Mucosa of descending colon (tissue), 3 donors: Measurements from ENCODE around the gene KEAP1. TPM values are rescaled to one million over a fixed set of nuclear protein-coding genes. Genes with fewer than 3 reads are reported as not detected.
A peak's percentile ranks its signal among the peaks of the same experiment; 100 is the strongest.
"Not testable (repeated sequence)": the region's sequence is repeated elsewhere in the genome, so short reads cannot be mapped to it uniquely, and the experiment has no call there.

Experiments
- ATAC-seq: fragments of 200-7000 bp; cut with Tn5 transposase; one replicate; pipeline ENCODE4 v1.9.1; 2020; ENCODE audit warnings: mild to moderate bottlenecking, moderate library complexity
- DNase-seq, 3 donors: peaks; one replicate each; pipeline ENCODE4 v3.0.0-alpha.2; 2020
- H3K36me3 ChIP-seq: fragments of 200-600 bp; one replicate; pipeline ENCODE4 v1.8.0; 2021; ENCODE audit warnings: low read depth, mild to moderate bottlenecking
- H3K4me1 ChIP-seq: fragments of 200-600 bp; one replicate; pipeline ENCODE4 v1.8.0; 2021; ENCODE audit warnings: low read depth, mild to moderate bottlenecking
- H3K4me3 ChIP-seq: fragments of 200-600 bp; one replicate; pipeline ENCODE4 v1.8.0; 2021; ENCODE audit warnings: mild to moderate bottlenecking
- H3K9me3 ChIP-seq: fragments of 200-600 bp; one replicate; pipeline ENCODE4 v1.8.0; 2021; ENCODE audit warnings: mild to moderate bottlenecking
- intact Hi-C, 2 donors: fragments of 100-400 bp; cut with DNase I in 1 of 2; cut with micrococcal nuclease in 1 of 2; formaldehyde crosslinking; loops; one replicate each; pipeline versions ENCODE4 v1.11.0 to v1.11.1; 2022; cut with DNase I, micrococcal nuclease
- total RNA-seq, 3 donors: library from RNA; stranded (reverse); fragmentation: NEBNext Ultra II Directional in 2 of 3; extraction: Animal tissue kit (Norgen Biotek cat#: 25700) in 2 of 3; gene quantifications; one replicate each; pipeline versions ENCODE4 v1.2.1 to v1.2.4, GENCODE V29; 2021 to 2023
- TF ChIP-seq, protein P1 (sequence below): fragments of 200-600 bp; IDR thresholded peaks from one replicate; pipeline ENCODE4 v1.8.0; 2022; ENCODE audit warnings: antibody characterized with exemption, mild to moderate bottlenecking
- donor health status: DM: no; HTN: no; CAD: no; lungs with moderate emphysema.
- donor health status: DM: no; HTN: no; CAD: no.
- donor health status: DM: no; HTN: yes; CAD: no.

Gene KEAP1
- total RNA-seq, 3 donors from 2014 or later, result 57.5 to 75.7 (median 61.0) TPM

DNA sequence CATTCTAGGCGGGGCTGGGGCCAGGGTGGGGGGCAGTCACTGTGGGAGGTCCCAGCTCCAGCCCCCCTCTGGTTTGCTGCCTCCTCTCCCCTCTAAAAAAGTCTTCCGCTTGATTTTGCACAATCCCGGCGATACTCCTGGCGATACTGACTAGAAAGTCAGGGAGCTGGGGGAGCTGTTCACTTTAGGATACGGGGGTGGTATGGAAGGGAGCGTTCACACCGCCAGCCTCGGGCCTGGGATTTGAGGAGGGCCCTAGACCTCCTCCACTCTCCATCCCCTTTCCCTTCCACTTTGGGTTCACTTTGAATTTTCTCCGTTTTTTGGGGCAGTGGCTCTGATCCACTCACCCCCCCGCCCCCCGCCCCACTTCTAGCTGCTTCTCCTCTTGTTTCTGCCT, 35.0 kb downstream of the KEAP1 start:
- intact Hi-C loops, result no loop called here
- DNase-seq (no peak), ATAC-seq (no peak)
- Histone ChIP-seq H3K4me3 (no peak overlapping the region), H3K4me1 (no peaks in the 10 kb centered on the region), H3K36me3 (no peaks in the 10 kb centered on the region), H3K9me3 (no peaks in the 10 kb centered on the region)
- TF ChIP-seq, protein P1, sequence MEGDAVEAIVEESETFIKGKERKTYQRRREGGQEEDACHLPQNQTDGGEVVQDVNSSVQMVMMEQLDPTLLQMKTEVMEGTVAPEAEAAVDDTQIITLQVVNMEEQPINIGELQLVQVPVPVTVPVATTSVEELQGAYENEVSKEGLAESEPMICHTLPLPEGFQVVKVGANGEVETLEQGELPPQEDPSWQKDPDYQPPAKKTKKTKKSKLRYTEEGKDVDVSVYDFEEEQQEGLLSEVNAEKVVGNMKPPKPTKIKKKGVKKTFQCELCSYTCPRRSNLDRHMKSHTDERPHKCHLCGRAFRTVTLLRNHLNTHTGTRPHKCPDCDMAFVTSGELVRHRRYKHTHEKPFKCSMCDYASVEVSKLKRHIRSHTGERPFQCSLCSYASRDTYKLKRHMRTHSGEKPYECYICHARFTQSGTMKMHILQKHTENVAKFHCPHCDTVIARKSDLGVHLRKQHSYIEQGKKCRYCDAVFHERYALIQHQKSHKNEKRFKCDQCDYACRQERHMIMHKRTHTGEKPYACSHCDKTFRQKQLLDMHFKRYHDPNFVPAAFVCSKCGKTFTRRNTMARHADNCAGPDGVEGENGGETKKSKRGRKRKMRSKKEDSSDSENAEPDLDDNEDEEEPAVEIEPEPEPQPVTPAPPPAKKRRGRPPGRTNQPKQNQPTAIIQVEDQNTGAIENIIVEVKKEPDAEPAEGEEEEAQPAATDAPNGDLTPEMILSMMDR, result no peak

GRCh38 chr19:10467104-10467706, 36.0 kb downstream of the KEAP1 start:
- ATAC-seq (no peak), DNase-seq (no peak)
- no peaks in the 10 kb centered on the region for H3K36me3 ChIP-seq
- H3K4me3 ChIP-seq, result no peak overlapping the region
- no peaks in the 10 kb centered on the region for H3K4me1 ChIP-seq
- TF ChIP-seq, protein P1, result no peak
- intact Hi-C loops, result no loop called here
- no peaks in the 10 kb centered on the region for H3K9me3 ChIP-seq

GRCh38 chr19:10464456-10464855, 38.7 kb downstream of the KEAP1 start:
- Histone ChIP-seq H3K9me3 (no peaks in the 10 kb centered on the region), H3K36me3 (no peaks in the 10 kb centered on the region), H3K4me1 (peaks cover 5% of the 10 kb centered on the region), H3K4me3 (no peak overlapping the region)
- no peak for DNase-seq
- no peak for ATAC-seq
- intact Hi-C loops, result no loop called here
- TF ChIP-seq, protein P1, result no peak

DNA sequence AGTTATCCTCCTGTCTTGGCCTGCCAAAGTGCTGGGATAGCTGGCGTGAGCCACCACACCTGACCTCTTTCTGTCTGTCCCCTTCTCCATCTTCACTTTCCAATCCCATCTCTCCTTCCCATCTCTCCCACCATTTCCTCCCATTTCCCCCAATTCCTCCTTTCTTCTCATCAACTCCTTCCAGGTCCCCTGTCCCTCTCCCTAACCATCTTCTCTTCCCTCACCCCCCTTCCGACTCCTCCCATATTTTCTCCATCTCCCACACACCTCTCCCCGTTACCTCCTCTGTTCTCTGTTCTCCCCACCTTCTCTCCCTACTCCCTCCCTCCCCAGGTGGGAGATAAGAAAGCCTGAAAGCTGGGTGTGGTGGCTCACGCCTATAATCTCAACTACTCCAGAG, 40.6 kb downstream of the KEAP1 start:
- intact Hi-C loops, result no loop called here
- TF ChIP-seq, protein P1, result no peak
- DNase-seq, result no peak
- no peaks in the 10 kb centered on the region for H3K36me3 ChIP-seq
- H3K4me3 ChIP-seq, result no peak overlapping the region
- H3K4me1 ChIP-seq, result peaks cover 5% of the 10 kb centered on the region
- no peak for ATAC-seq
- H3K9me3 ChIP-seq, result no peaks in the 10 kb centered on the region

GRCh38 chr19:10462042-10462441, 41.1 kb downstream of the KEAP1 start:
- intact Hi-C loops, ATAC-seq, H3K4me3 ChIP-seq, H3K9me3 ChIP-seq, H3K36me3 ChIP-seq, DNase-seq, H3K4me1 ChIP-seq: not testable (repeated sequence)

- Histone ChIP-seq H3K36me3 (no peaks in the 10 kb centered on the region), H3K4me3 (no peak overlapping the region), H3K9me3 (no peaks in the 10 kb centered on the region), H3K4me1 (peaks cover 5% of the 10 kb centered on the region)
- TF ChIP-seq, protein P1, result no peak
- intact Hi-C loops, result no loop called here
- peak; percentile 98 for ATAC-seq
- DNase-seq, result peak; percentile 96 to 98 (median 97)
Observed at GRCh38 chr19:10461047-10461949, 41.9 kb downstream of the KEAP1 start.
